Suppressor macrophage treated with lipopolysaccharide for 1 hour (primary cell): Measurements from ENCODE around the gene YPEL5.
"Not testable (repeated sequence)": the region's sequence is repeated elsewhere in the genome, so short reads cannot be mapped to it uniquely, and the experiment has no call there.

Source experiments
- DNase-seq, 3 donors: peaks; one replicate each; pipeline ENCODE4 v3.0.0-alpha.2; 2020 to 2022

YPEL5 gene

GRCh38 chr2:30146337-30147195, at the start of gene YPEL5:
Gene YPEL5, plus strand, starts transcription at chr2:30147007. Its CDS starts 9,645 bp downstream, at chr2:30156652.
- DNase-seq: peak; percentile 99 to 100 (median 99)

GRCh38 chr2:30098266-30099005, 48.4 kb upstream of the YPEL5 start:
- DNase-seq: no peak

- DNase-seq: not testable (repeated sequence)
Measured at GRCh38 chr2:30099366-30099765, 47.4 kb upstream of the YPEL5 start.

GRCh38 chr2:30100691-30101090, 46.1 kb upstream of the YPEL5 start:
- DNase-seq: not testable (repeated sequence)

GRCh38 chr2:30104307-30104706, 42.5 kb upstream of the YPEL5 start:
- no peak for DNase-seq

GRCh38 chr2:30105556-30105955, 41.3 kb upstream of the YPEL5 start:
- no peak for DNase-seq

- no peak for DNase-seq
Measured at GRCh38 chr2:30106543-30106942, 40.3 kb upstream of the YPEL5 start.

- no peak for DNase-seq
Measured at GRCh38 chr2:30108192-30108591, 38.6 kb upstream of the YPEL5 start.

GRCh38 chr2:30108851-30109250, 38.0 kb upstream of the YPEL5 start:
- DNase-seq: no peak

GRCh38 chr2:30109856-30110255, 37.0 kb upstream of the YPEL5 start:
- peak; percentile 10 to 24 (median 14) for DNase-seq

- DNase-seq: no peak
Measured at GRCh38 chr2:30110773-30111172, 36.0 kb upstream of the YPEL5 start.

- not testable (repeated sequence) for DNase-seq
Measured at GRCh38 chr2:30111186-30111585, 35.6 kb upstream of the YPEL5 start.

GRCh38 chr2:30112561-30112960, 34.2 kb upstream of the YPEL5 start:
- no peak for DNase-seq

GRCh38 chr2:30113617-30114293, 33.1 kb upstream of the YPEL5 start:
- DNase-seq: peak; percentile 63 to 70 (median 69)

- DNase-seq: peak; percentile 81 to 87 (median 84)
Measured at GRCh38 chr2:30115141-30115980, 31.4 kb upstream of the YPEL5 start.

- no peak for DNase-seq
Measured at GRCh38 chr2:30115981-30116285, 30.9 kb upstream of the YPEL5 start.

GRCh38 chr2:30122362-30122761, 24.4 kb upstream of the YPEL5 start:
- DNase-seq: no peak

GRCh38 chr2:30127016-30127893, 19.6 kb upstream of the YPEL5 start:
- peak; percentile 23 to 47 (median 42) for DNase-seq

- DNase-seq: no peak
Measured at GRCh38 chr2:30134582-30134981, 12.2 kb upstream of the YPEL5 start.

- no peak for DNase-seq
Measured at GRCh38 chr2:30135541-30135940, 11.3 kb upstream of the YPEL5 start.

- DNase-seq: no peak
Measured at GRCh38 chr2:30136764-30137444, 9.9 kb upstream of the YPEL5 start.
